ENCODE results near the gene TBX4. TPM values are rescaled to one million over a fixed set of nuclear protein-coding genes. Genes with fewer than 3 reads are reported as not detected.

The TBX4 gene
- total RNA-seq, 4 donors from 2014 or later = 0.54 TPM; not detected in 3

GRCh38 chr17:61534414-61534813, 82.2 kb downstream of the TBX4 start:
- H3K27ac ChIP-seq = no peak overlapping the region
- TF ChIP-seq CTCF (IDR thresholded peaks at IDR 0.05) (no peak), POLR2A (IDR thresholded peaks at IDR 0.05) (no peak)
- intact Hi-C loops (cut with DNase I) = no loop called here
- no peak for DNase-seq
- no peaks in the 10 kb centered on the region for H3K4me1 ChIP-seq
- H3K27me3 ChIP-seq = no peaks in the 10 kb centered on the region
- no peaks in the 10 kb centered on the region for H3K36me3 ChIP-seq
- no peaks in the 10 kb centered on the region for H3K9me3 ChIP-seq
- no peak overlapping the region for H3K4me3 ChIP-seq (replicated peaks in 1 of 3)
- 61 to 76% methylated on average over 8 of the region's 8 CpGs for WGBS, 2 donors

Other genes starting within 250 kb of the TBX4 start
- gene TBX2, start 52.6 kb upstream of the TBX4 start, total RNA-seq = 10 to 100 TPM in 2 of 4 donors, 1 to 10 TPM in 2; 5.3 to 20.2 (median 11.0) TPM
- not detected for gene NACA2, start 138.8 kb downstream of the TBX4 start, total RNA-seq

All from thyroid gland (tissue), 4 donors.